Stromal cell of bone marrow (primary cell): ENCODE data around the gene PRKCE.

Experiments used
- DNase-seq: peaks from one replicate; pipeline ENCODE4 v3.0.0-alpha.2; 2012; ENCODE audit warnings: low read depth

The PRKCE gene

GRCh38 chr2:45992021-45992740 is 340.7 kb downstream of the PRKCE start:
- DNase-seq: peak; percentile 72

- no peak for DNase-seq
These were observed 341.4 kb downstream of the PRKCE start for GRCh38 chr2:45992741-45993475.

- DNase-seq: peak; percentile 65
These were observed 342.1 kb downstream of the PRKCE start for GRCh38 chr2:45993476-45993991.

- no peak for DNase-seq
These were observed 342.6 kb downstream of the PRKCE start for GRCh38 chr2:45994060-45994459.

GRCh38 chr2:46000660-46001059 is 349.2 kb downstream of the PRKCE start:
- no peak for DNase-seq

GRCh38 chr2:46001290-46001689 is 349.8 kb downstream of the PRKCE start:
- DNase-seq: no peak

- DNase-seq: no peak
These were observed 350.4 kb downstream of the PRKCE start for GRCh38 chr2:46001741-46002506.

- DNase-seq: peak; percentile 67
These were observed 351.0 kb downstream of the PRKCE start for GRCh38 chr2:46002507-46002883.

- DNase-seq: no peak
These were observed 351.5 kb downstream of the PRKCE start for GRCh38 chr2:46002947-46003346.

- no peak for DNase-seq
These were observed 352.5 kb downstream of the PRKCE start for GRCh38 chr2:46003903-46004473.

GRCh38 chr2:46006473-46007025 is 355.1 kb downstream of the PRKCE start:
- no peak for DNase-seq

GRCh38 chr2:46007412-46007811 is 355.9 kb downstream of the PRKCE start:
- no peak for DNase-seq

GRCh38 chr2:46008091-46008870 is 356.8 kb downstream of the PRKCE start:
- DNase-seq: no peak

GRCh38 chr2:46009315-46009714 is 357.8 kb downstream of the PRKCE start:
- no peak for DNase-seq

GRCh38 chr2:46009772-46010171 is 358.3 kb downstream of the PRKCE start:
- DNase-seq: no peak

- DNase-seq: no peak
These were observed 358.9 kb downstream of the PRKCE start for GRCh38 chr2:46010223-46010924.

GRCh38 chr2:46010925-46011490 is 359.5 kb downstream of the PRKCE start:
- DNase-seq: peak; percentile 37

- no peak for DNase-seq
These were observed 361.3 kb downstream of the PRKCE start for GRCh38 chr2:46012618-46013240.

- no peak for DNase-seq
These were observed 362.3 kb downstream of the PRKCE start for GRCh38 chr2:46013726-46014125.
